GM18526 (cell line): ENCODE data around the gene NDUFB11.

ENCODE experiments used
- POLR2A ChIP-seq: IDR thresholded peaks from 3 replicates; pipeline ENCODE4 v1.6.1; 2011; ENCODE audit not compliant: insufficient read length; ENCODE audit errors: extremely low read depth

NDUFB11 gene

GRCh38 chrX:47168495-47169073 is 24.1 kb upstream of the NDUFB11 start:
- no peak for TF ChIP-seq POLR2A

GRCh38 chrX:47166126-47166525 is 21.6 kb upstream of the NDUFB11 start:
- no peak for TF ChIP-seq POLR2A

- TF ChIP-seq POLR2A = no peak
Measured at GRCh38 chrX:47164420-47164819, 19.9 kb upstream of the NDUFB11 start.

GRCh38 chrX:47162927-47163583 is 18.6 kb upstream of the NDUFB11 start:
- TF ChIP-seq POLR2A = no peak

- TF ChIP-seq POLR2A = no peak
Measured at GRCh38 chrX:47160781-47161180, 16.3 kb upstream of the NDUFB11 start.

- no peak for TF ChIP-seq POLR2A
Measured at GRCh38 chrX:47158781-47159180, 14.3 kb upstream of the NDUFB11 start.

- no peak for TF ChIP-seq POLR2A
Measured at GRCh38 chrX:47158131-47158530, 13.6 kb upstream of the NDUFB11 start.

GRCh38 chrX:47156611-47157520 is 12.4 kb upstream of the NDUFB11 start:
- TF ChIP-seq POLR2A = no peak

- TF ChIP-seq POLR2A = no peak
Measured at GRCh38 chrX:47151435-47151834, 6.9 kb upstream of the NDUFB11 start.

- TF ChIP-seq POLR2A = no peak
Measured at GRCh38 chrX:47148946-47149345, 4.4 kb upstream of the NDUFB11 start.

GRCh38 chrX:47146936-47147859 is 2.7 kb upstream of the NDUFB11 start:
- no peak for TF ChIP-seq POLR2A

GRCh38 chrX:47146121-47146935 is 1.8 kb upstream of the NDUFB11 start:
- no peak for TF ChIP-seq POLR2A

GRCh38 chrX:47145395-47146120 is 1.1 kb upstream of the NDUFB11 start:
- TF ChIP-seq POLR2A = no peak
